HCT116 (cell line): ENCODE data around the gene RBKS. TPM values are rescaled to one million over a fixed set of nuclear protein-coding genes. Genes with fewer than 3 reads are reported as not detected.

Experiments used
- ATAC-seq: fragments of 200-7000 bp; cut with Tn5 transposase; 2 replicates; pipeline ENCODE4 v1.9.1; 2020; ENCODE audit warnings: mild to moderate bottlenecking, moderate library complexity
- BruUV-seq: library from RNA; stranded (reverse); fragments of 400-500 nt; replicated peaks from 2 replicates; lab custom pipeline; 2021; lab: Mats Ljungman, UMichigan
- CTCF ChIA-PET: fragments of 300-600 bp; sonication (Branson Sonifier 250); formaldehyde crosslinking; loops from one replicate; lab custom pipeline; 2021; ENCODE audit warnings: antibody characterized with exemption; lab: Charles Lee
- POLR2A ChIA-PET: fragments of 300-600, 350-600 bp; sonication (Branson Sonifier 250); formaldehyde crosslinking; loops from one replicate; lab custom pipeline; 2021; ENCODE audit warnings: antibody characterized with exemption; lab: Charles Lee
- RAD21 ChIA-PET, 2 experiments: fragments of 300-600 bp; sonication (Branson Sonifier 250); formaldehyde crosslinking; loops; one replicate each; lab custom pipeline; 2023; ENCODE audit warnings: low total read pairs in 2 of 2; ENCODE audit not compliant: uncharacterized antibody in 2 of 2, unreplicated experiment in 2 of 2, low non-redundant PET in 1 of 2; lab: Charles Lee
- DNase-seq: peaks from one replicate; pipeline ENCODE4 v3.0.0-alpha.2; 2010; ENCODE audit warnings: low read depth, low spot score
- H2AFZ ChIP-seq: fragments of 200-600 bp; shearing (Covaris generic), sonication (generic); 2 replicates; pipeline ENCODE4 v1.6.1; 2017; ENCODE audit warnings: low read depth, mixed run types, mixed read lengths, antibody characterized with exemption, low read length; ENCODE audit not compliant: poor library complexity, severe bottlenecking
- H3K27ac ChIP-seq: 2 replicates; pipeline ENCODE4 v1.5.1; 2012; ENCODE audit warnings: low read depth, low read length
- H3K27me3 ChIP-seq: fragments of 200-600 bp; sonication (generic); 2 replicates; pipeline ENCODE4 v1.6.1; 2016; ENCODE audit warnings: mixed run types, low read length, mixed read lengths; ENCODE audit not compliant: insufficient read depth
- H3K36me3 ChIP-seq, 2 experiments: fragments of 200-500 bp in 1 of 2; fragments of 200-600 bp in 1 of 2; sonication (Bioruptor generic) in 1 of 2; sonication (generic) in 1 of 2; 2 replicates each; pipeline versions ENCODE4 v1.5.1 to v1.6.1; 2014 to 2016; ENCODE audit warnings: low read length in 2 of 2, inconsistent platforms in 1 of 2, mixed read lengths in 1 of 2, mixed run types in 1 of 2; ENCODE audit not compliant: insufficient read depth in 2 of 2, control insufficient read depth in 1 of 2
- H3K4me1 ChIP-seq, 2 experiments: fragments of 200-600 bp in 1 of 2; sonication (generic) in 1 of 2; 2 replicates each; pipeline versions ENCODE4 v1.5.1 to v1.6.1; 2012 to 2017; ENCODE audit warnings: low read length in 2 of 2, inconsistent platforms in 1 of 2, mild to moderate bottlenecking in 1 of 2, mixed read lengths in 1 of 2, mixed run types in 1 of 2, moderate library complexity in 1 of 2; ENCODE audit not compliant: insufficient read depth in 2 of 2, control insufficient read depth in 1 of 2
- H3K4me2 ChIP-seq: fragments of 200-600 bp; sonication (generic); 2 replicates; pipeline ENCODE4 v1.6.1; 2017; ENCODE audit warnings: mixed run types, low read length, mixed read lengths
- H3K4me3 ChIP-seq, 2 experiments: fragments of 200-600 bp in 1 of 2; sonication (generic) in 1 of 2; replicated peaks in 1 of 2; 2 replicates each; pipeline ENCODE4 v1.5.1; 2011 to 2016; ENCODE audit warnings: low read length in 2 of 2, control low read depth in 1 of 2, low read depth in 1 of 2, mild to moderate bottlenecking in 1 of 2, mixed read lengths in 1 of 2, mixed run types in 1 of 2
- H3K79me2 ChIP-seq: fragments of 200-600 bp; sonication (generic); 2 replicates; pipeline ENCODE4 v1.6.1; 2017; ENCODE audit warnings: mild to moderate bottlenecking, mixed run types, low read length, moderate library complexity, mixed read lengths; ENCODE audit not compliant: insufficient read depth
- H3K9ac ChIP-seq: fragments of 200-600 bp; sonication (generic); 2 replicates; pipeline ENCODE4 v1.6.1; 2016; ENCODE audit warnings: low read length, mixed read lengths
- H3K9me2 ChIP-seq: fragments of 200-600 bp; sonication (generic), shearing (Covaris generic); 2 replicates; pipeline ENCODE4 v1.6.1; 2017; ENCODE audit warnings: mixed run types, mild to moderate bottlenecking, moderate library complexity; ENCODE audit not compliant: insufficient read depth
- H3K9me3 ChIP-seq, 2 experiments: fragments of 200-500 bp in 1 of 2; fragments of 200-600 bp in 1 of 2; sonication (Bioruptor generic) in 1 of 2; sonication (generic) in 1 of 2; 2 replicates each; pipeline ENCODE4 v1.6.1; 2014 to 2017; ENCODE audit warnings: low read length in 2 of 2, mixed read lengths in 2 of 2, inconsistent platforms in 1 of 2, low read depth in 1 of 2, mild to moderate bottlenecking in 1 of 2, mixed run types in 1 of 2, moderate library complexity in 1 of 2; ENCODE audit not compliant: control insufficient read depth in 1 of 2, insufficient read depth in 1 of 2
- H4K20me1 ChIP-seq: fragments of 200-600 bp; sonication (generic), shearing (Covaris generic); 2 replicates; pipeline ENCODE4 v1.6.1; 2017; ENCODE audit warnings: mixed run types, mild to moderate bottlenecking, moderate library complexity; ENCODE audit not compliant: insufficient read depth
- CEBPB ChIP-seq: IDR thresholded peaks from 2 replicates; pipeline ENCODE4 v1.6.1; 2012; ENCODE audit warnings: low read depth
- EGR1 ChIP-seq: IDR thresholded peaks from 2 replicates; pipeline ENCODE4 v1.6.1; 2012; ENCODE audit warnings: low read depth
- ELF1 ChIP-seq: IDR thresholded peaks from 2 replicates; pipeline ENCODE4 v1.6.1; 2012; ENCODE audit warnings: low read depth, borderline replicate concordance
- EZH2 ChIP-seq: fragments of 200-600 bp; sonication (generic); IDR thresholded peaks from 2 replicates; pipeline ENCODE4 v1.6.1; 2017; ENCODE audit warnings: antibody characterized with exemption, mixed run types
- FOSL1 ChIP-seq: IDR thresholded peaks from 2 replicates; pipeline ENCODE4 v1.6.1; 2012; ENCODE audit warnings: low read depth
- JUND ChIP-seq: IDR thresholded peaks from 2 replicates; pipeline ENCODE4 v1.6.1; 2012
- POLR2A ChIP-seq: IDR thresholded peaks from 2 replicates; pipeline ENCODE4 v1.7.0; 2011; ENCODE audit warnings: borderline replicate concordance; ENCODE audit not compliant: insufficient read depth, insufficient read length; ENCODE audit errors: extremely low read depth
- POLR2AphosphoS5 ChIP-seq: IDR thresholded peaks from 2 replicates; pipeline ENCODE4 v1.6.1; 2011; ENCODE audit warnings: mild to moderate bottlenecking, low read depth, low read length, moderate library complexity
- SIN3A ChIP-seq: IDR thresholded peaks from 2 replicates; pipeline ENCODE4 v1.6.1; 2012; ENCODE audit warnings: low read depth
- SP1 ChIP-seq: IDR thresholded peaks from 2 replicates; pipeline ENCODE4 v1.6.1; 2012; ENCODE audit warnings: low read depth
- SRF ChIP-seq: IDR thresholded peaks from 2 replicates; pipeline ENCODE4 v1.6.1; 2012; ENCODE audit warnings: low read depth
- TCF7L2 ChIP-seq: IDR thresholded peaks from 2 replicates; pipeline ENCODE4 v1.7.0; 2011; ENCODE audit warnings: borderline replicate concordance, inconsistent platforms; ENCODE audit not compliant: insufficient read depth, insufficient read length; ENCODE audit errors: extremely low read depth
- YY1 ChIP-seq: IDR thresholded peaks from 2 replicates; pipeline ENCODE4 v1.6.1; 2011; ENCODE audit warnings: low read length, low read depth, moderate library complexity, mild to moderate bottlenecking; ENCODE audit not compliant: insufficient replicate concordance; ENCODE audit errors: extremely low read depth
- ZNF274 ChIP-seq: fragments of 200-500 bp; sonication (Bioruptor generic); IDR thresholded peaks from 2 replicates; pipeline ENCODE4 v1.6.1; 2014; ENCODE audit warnings: mild to moderate bottlenecking, low read depth, low read length, inconsistent platforms
- intact Hi-C: fragments of 100-400 bp; cut with micrococcal nuclease; formaldehyde crosslinking; loops from 2 replicates; pipeline ENCODE4 v1.10.0; 2022
- total RNA-seq: library from RNA; stranded (reverse); gene quantifications from one replicate; pipeline ENCODE4 v1.2.1, GENCODE V29; 2021; ENCODE audit not compliant: unreplicated experiment
- TF ChIP-seq, protein P1 (sequence below): IDR thresholded peaks from 2 replicates; pipeline ENCODE4 v1.6.1; 2012
- TF ChIP-seq, protein P2 (sequence below): IDR thresholded peaks from 2 replicates; pipeline ENCODE4 v1.6.1; 2012; ENCODE audit warnings: low read depth
- TF ChIP-seq, protein P3 (sequence below), 3 experiments: fragments of 200-600 bp in 1 of 3; sonication (generic) in 1 of 3; IDR thresholded peaks in 2 of 3; conservative IDR thresholded peaks in 1 of 3; 2 replicates each; pipeline ENCODE4 v1.5.1; 2012 to 2017; ENCODE audit warnings: low read depth in 2 of 3, low read length in 2 of 3, antibody characterized with exemption in 1 of 3, borderline replicate concordance in 1 of 3, control low read depth in 1 of 3, mild to moderate bottlenecking in 1 of 3, mixed read lengths in 1 of 3, mixed run types in 1 of 3, moderate library complexity in 1 of 3; ENCODE audit not compliant: insufficient read depth in 1 of 3

RBKS gene
- total RNA-seq, 1 experiment from 2014 or later: 2.4 TPM

DNA sequence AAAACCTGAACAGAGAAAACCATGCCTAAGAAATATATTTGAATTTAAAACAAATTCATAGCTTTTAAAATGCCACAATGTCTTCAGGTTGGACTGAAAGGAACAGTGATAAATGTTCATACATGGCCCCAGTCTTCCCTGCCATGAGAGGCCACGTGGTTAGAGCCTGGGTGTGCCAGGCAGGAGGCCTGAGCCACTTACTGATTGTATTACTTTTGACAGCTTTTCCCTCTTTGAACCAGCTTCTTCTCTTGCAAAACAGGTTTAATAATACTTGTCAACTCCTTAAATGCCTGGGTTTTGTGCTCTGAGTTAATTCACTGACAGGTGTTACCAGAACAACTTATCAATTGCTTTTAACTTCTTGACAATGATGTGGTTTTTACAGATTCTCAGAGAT, 27.0 kb downstream of the RBKS start:
- no peaks in the 10 kb centered on the region for H4K20me1 ChIP-seq
- H3K9ac ChIP-seq: no peak overlapping the region
- H3K79me2 ChIP-seq: no peaks in the 10 kb centered on the region
- no peaks in the 10 kb centered on the region for H3K9me2 ChIP-seq
- no peaks in the 10 kb centered on the region for H3K9me3 ChIP-seq
- TF ChIP-seq ELF1: no peak
- no peak for TF ChIP-seq EGR1
- TF ChIP-seq, protein P1, sequence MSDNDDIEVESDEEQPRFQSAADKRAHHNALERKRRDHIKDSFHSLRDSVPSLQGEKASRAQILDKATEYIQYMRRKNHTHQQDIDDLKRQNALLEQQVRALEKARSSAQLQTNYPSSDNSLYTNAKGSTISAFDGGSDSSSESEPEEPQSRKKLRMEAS: no peak
- no peak for TF ChIP-seq POLR2AphosphoS5
- no peak for TF ChIP-seq SP1
- H3K27ac ChIP-seq: no peak overlapping the region
- no peaks in the 10 kb centered on the region for H3K4me1 ChIP-seq
- no TSS peak for BruUV-seq
- ChIA-PET RAD21 (no interaction called here), POLR2A (no interaction called here), CTCF (no interaction called here)
- no peaks in the 10 kb centered on the region for H3K27me3 ChIP-seq
- ATAC-seq (no peak), DNase-seq (no peak)
- H3K36me3 ChIP-seq: no peaks in the 10 kb centered on the region
- no peak overlapping the region for H2AFZ ChIP-seq
- intact Hi-C loops: no loop called here
- H3K4me2 ChIP-seq: no peak overlapping the region
- no peak overlapping the region for H3K4me3 ChIP-seq

DNA sequence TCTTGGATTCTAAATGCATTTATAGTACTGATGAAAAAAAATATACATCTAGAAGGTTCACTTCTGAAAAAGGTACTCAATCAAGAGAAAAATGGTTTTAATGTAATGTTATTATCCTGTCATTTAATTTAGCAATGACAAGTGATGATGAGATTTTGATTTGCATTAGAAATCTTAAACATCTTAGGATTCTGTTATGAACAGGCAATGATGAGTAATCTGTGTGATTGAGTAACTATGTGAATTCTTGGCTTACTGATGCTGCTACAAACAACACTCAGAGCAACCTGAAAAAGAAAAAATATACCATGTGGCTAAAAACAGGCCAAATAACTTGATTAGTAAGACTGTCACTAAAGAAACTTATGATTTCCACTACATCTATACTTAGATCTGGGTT, 30.1 kb downstream of the RBKS start:
- POLR2A ChIA-PET: no interaction called here
- intact Hi-C loops: no loop called here
- DNase-seq (no peak), ATAC-seq (no peak)
- H3K36me3 ChIP-seq: no peaks in the 10 kb centered on the region
- H3K79me2 ChIP-seq: no peaks in the 10 kb centered on the region
- no peak overlapping the region for H3K4me2 ChIP-seq
- RAD21 ChIA-PET: no interaction called here
- no peak overlapping the region for H3K27ac ChIP-seq
- BruUV-seq: no TSS peak
- H3K27me3 ChIP-seq: no peaks in the 10 kb centered on the region
- H3K9ac ChIP-seq: no peak overlapping the region
- peaks cover 0 to 3% of the 10 kb centered on the region in 2 experiments; a peak in 1 of 4 replicates for H3K4me1 ChIP-seq
- H3K4me3 ChIP-seq: no peak overlapping the region
- CTCF ChIA-PET: no interaction called here
- H2AFZ ChIP-seq: no peak overlapping the region
- H3K9me2 ChIP-seq: no peaks in the 10 kb centered on the region
- H4K20me1 ChIP-seq: no peaks in the 10 kb centered on the region
- H3K9me3 ChIP-seq: 0 out of 4 replicates have a peak, but pooled peaks cover 0 to 5% of the 10 kb centered on the region in 2 experiments
- TF ChIP-seq, protein P2, sequence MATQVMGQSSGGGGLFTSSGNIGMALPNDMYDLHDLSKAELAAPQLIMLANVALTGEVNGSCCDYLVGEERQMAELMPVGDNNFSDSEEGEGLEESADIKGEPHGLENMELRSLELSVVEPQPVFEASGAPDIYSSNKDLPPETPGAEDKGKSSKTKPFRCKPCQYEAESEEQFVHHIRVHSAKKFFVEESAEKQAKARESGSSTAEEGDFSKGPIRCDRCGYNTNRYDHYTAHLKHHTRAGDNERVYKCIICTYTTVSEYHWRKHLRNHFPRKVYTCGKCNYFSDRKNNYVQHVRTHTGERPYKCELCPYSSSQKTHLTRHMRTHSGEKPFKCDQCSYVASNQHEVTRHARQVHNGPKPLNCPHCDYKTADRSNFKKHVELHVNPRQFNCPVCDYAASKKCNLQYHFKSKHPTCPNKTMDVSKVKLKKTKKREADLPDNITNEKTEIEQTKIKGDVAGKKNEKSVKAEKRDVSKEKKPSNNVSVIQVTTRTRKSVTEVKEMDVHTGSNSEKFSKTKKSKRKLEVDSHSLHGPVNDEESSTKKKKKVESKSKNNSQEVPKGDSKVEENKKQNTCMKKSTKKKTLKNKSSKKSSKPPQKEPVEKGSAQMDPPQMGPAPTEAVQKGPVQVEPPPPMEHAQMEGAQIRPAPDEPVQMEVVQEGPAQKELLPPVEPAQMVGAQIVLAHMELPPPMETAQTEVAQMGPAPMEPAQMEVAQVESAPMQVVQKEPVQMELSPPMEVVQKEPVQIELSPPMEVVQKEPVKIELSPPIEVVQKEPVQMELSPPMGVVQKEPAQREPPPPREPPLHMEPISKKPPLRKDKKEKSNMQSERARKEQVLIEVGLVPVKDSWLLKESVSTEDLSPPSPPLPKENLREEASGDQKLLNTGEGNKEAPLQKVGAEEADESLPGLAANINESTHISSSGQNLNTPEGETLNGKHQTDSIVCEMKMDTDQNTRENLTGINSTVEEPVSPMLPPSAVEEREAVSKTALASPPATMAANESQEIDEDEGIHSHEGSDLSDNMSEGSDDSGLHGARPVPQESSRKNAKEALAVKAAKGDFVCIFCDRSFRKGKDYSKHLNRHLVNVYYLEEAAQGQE: no peak
- TF ChIP-seq FOSL1: no peak
- TF ChIP-seq CEBPB: no peak
- TF ChIP-seq SP1: no peak
- TF ChIP-seq, protein P3, sequence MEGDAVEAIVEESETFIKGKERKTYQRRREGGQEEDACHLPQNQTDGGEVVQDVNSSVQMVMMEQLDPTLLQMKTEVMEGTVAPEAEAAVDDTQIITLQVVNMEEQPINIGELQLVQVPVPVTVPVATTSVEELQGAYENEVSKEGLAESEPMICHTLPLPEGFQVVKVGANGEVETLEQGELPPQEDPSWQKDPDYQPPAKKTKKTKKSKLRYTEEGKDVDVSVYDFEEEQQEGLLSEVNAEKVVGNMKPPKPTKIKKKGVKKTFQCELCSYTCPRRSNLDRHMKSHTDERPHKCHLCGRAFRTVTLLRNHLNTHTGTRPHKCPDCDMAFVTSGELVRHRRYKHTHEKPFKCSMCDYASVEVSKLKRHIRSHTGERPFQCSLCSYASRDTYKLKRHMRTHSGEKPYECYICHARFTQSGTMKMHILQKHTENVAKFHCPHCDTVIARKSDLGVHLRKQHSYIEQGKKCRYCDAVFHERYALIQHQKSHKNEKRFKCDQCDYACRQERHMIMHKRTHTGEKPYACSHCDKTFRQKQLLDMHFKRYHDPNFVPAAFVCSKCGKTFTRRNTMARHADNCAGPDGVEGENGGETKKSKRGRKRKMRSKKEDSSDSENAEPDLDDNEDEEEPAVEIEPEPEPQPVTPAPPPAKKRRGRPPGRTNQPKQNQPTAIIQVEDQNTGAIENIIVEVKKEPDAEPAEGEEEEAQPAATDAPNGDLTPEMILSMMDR (IDR thresholded peaks at IDR 0.05 in 2 of 3, conservative IDR thresholded peaks at IDR 0.05 in 1 of 3; ENCODE audit: borderline replicate concordance in 1 of 3, insufficient read depth in 1 of 3, low read depth in 2 of 3, low read length in 2 of 3): no peak
- TF ChIP-seq EGR1: no peak
- TF ChIP-seq POLR2A: no peak
- no peak for TF ChIP-seq SIN3A
- TF ChIP-seq ZNF274: no peak
- TF ChIP-seq ELF1: no peak
- TF ChIP-seq JUND: no peak
- TF ChIP-seq SRF: no peak
- no peak for TF ChIP-seq YY1
- TF ChIP-seq TCF7L2: no peak
- no peak for TF ChIP-seq EZH2
